ENCODE measurements around the gene POLR3A.

POLR3A gene

DNA sequence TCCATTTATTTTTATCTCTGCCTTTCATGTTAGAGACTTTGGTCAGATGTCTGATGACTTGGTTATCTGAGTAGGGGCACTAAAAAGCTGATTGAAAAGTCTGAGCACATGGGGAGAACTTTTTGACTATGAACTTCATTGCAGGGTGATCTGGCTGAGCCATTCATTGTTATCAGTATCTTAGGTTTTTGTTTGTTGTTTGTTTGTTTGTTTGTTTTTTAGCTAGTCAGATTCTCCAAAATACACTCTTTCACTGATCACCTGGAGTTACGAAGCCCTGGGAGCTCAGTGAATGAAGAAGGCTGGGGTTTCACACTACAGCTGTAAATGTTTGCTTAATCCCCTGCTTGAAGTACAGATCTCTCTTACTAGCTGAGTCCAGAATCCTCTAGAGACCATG lies 74.2 kb downstream of the POLR3A start:
- Histone ChIP-seq H3K4me1 (ENCODE audit: control insufficient read depth in 1 of 2, insufficient read depth in 1 of 2, low read depth in 1 of 2, low read length in 1 of 2) (no peaks in the 10 kb centered on the region), H3K4me3 (ENCODE audit: low read depth in 1 of 2, low read length in 1 of 2) (no peak overlapping the region), H3K27me3 (no peaks in the 10 kb centered on the region), H3K36me3 (no peaks in the 10 kb centered on the region), H3K27ac (no peak overlapping the region), H3K9me3 (no peaks in the 10 kb centered on the region)
- TF ChIP-seq, protein P1, sequence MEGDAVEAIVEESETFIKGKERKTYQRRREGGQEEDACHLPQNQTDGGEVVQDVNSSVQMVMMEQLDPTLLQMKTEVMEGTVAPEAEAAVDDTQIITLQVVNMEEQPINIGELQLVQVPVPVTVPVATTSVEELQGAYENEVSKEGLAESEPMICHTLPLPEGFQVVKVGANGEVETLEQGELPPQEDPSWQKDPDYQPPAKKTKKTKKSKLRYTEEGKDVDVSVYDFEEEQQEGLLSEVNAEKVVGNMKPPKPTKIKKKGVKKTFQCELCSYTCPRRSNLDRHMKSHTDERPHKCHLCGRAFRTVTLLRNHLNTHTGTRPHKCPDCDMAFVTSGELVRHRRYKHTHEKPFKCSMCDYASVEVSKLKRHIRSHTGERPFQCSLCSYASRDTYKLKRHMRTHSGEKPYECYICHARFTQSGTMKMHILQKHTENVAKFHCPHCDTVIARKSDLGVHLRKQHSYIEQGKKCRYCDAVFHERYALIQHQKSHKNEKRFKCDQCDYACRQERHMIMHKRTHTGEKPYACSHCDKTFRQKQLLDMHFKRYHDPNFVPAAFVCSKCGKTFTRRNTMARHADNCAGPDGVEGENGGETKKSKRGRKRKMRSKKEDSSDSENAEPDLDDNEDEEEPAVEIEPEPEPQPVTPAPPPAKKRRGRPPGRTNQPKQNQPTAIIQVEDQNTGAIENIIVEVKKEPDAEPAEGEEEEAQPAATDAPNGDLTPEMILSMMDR (IDR thresholded peaks at IDR 0.05): no peak

DNA sequence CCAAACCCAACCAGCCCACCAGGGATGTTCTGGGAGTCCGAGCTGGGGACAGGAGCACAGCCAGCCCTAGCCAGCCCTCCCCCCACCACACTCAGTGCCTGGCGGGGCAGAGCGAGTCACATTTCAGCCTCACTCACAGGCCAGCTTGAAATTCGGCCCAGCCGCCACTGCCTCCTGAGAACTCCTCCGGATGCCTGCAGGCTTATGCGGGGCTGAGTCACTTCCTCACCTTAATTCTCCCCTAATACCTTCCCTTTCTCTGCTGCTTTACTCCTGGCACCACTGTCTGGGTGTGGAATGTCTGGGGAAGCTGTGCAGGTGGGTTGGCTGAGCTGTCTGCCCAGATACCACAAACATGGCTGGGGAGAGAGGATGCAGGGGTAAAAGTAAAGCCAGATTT lies 80.1 kb downstream of the POLR3A start:
- no peaks in the 10 kb centered on the region for H3K9me3 ChIP-seq
- H3K27ac ChIP-seq: no peak overlapping the region

DNA sequence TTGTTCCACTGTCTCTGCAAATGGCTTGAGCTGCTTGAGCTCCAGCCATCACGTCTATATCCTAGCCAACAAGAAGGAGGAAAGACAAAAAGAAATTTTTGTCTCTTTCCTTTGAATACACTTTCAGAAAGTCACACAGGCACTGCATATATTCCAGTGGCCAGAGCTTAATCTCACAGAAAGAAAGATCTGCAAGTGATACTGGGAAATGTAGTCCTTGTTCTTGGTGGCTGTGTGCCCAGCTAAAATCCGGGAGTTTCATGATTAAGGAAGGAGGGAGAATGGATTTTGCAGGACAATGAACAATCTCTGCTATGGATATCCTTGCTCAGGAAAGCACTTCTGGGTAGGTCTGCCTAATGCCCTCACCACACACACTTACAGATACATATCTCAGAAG lies 83.2 kb downstream of the POLR3A start:
- no peaks in the 10 kb centered on the region for H3K36me3 ChIP-seq
- H3K4me3 ChIP-seq (ENCODE audit: low read depth in 1 of 2, low read length in 1 of 2): no peak overlapping the region
- H3K9me3 ChIP-seq: no peaks in the 10 kb centered on the region
- H3K4me1 ChIP-seq (ENCODE audit: control insufficient read depth in 1 of 2, insufficient read depth in 1 of 2, low read depth in 1 of 2, low read length in 1 of 2): no peaks in the 10 kb centered on the region
- peaks cover 9% of the 10 kb centered on the region for H3K27me3 ChIP-seq
- TF ChIP-seq, protein P1 (IDR thresholded peaks at IDR 0.05): no peak
- no peak overlapping the region for H3K27ac ChIP-seq

More for the DNA sequence above, 80.1 kb downstream of the POLR3A start:
- Histone ChIP-seq H3K4me1 (ENCODE audit: control insufficient read depth in 1 of 2, insufficient read depth in 1 of 2, low read depth in 1 of 2, low read length in 1 of 2) (no peaks in the 10 kb centered on the region), H3K36me3 (no peaks in the 10 kb centered on the region), H3K4me3 (ENCODE audit: low read depth in 1 of 2, low read length in 1 of 2) (no peak overlapping the region), H3K27me3 (peaks cover 9% of the 10 kb centered on the region)
- TF ChIP-seq, protein P1 (IDR thresholded peaks at IDR 0.05): no peak

GRCh38 chr10:77944519-77944918 lies 84.8 kb downstream of the POLR3A start:
- Histone ChIP-seq H3K27ac (no peak overlapping the region), H3K4me3 (ENCODE audit: low read depth in 1 of 2, low read length in 1 of 2) (no peak overlapping the region), H3K4me1 (ENCODE audit: control insufficient read depth in 1 of 2, insufficient read depth in 1 of 2, low read depth in 1 of 2, low read length in 1 of 2) (no peaks in the 10 kb centered on the region)

DNA sequence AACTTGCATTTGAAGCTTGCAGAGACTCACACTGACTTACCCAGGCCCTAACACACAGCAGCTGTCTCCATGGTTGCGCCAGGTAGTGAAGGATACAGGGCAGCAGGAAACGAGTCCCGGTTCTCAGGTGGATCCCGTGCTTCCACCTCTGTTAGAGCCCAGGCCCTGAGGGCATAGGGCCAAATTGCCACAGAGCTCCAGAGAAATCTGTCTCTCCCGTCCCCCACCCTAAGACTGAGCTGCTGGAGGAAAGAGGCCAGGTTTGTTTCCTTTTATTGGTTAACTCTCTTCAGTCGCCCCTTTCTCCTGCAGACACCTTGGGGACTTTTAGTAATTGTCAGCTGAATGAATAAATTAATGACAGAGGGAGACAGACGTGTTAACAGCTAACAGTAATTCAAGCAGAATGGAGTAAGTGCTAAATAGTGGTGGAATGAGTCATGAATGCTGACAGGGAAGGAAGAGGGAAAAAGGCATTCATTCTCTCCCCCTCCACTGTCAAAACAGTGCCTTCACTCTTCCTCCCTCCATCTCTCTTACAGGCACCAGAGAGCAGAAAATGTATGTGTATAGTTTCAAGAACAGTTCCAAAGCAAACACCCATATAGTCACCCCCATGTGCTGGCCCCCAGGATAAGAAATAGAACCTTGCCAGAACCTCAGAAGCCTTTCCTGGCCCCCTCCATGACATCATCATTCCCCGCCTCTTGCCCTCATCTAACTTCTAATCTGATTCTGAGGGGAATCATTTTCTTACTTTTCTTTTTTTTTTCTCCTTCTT lies 86.0 kb downstream of the POLR3A start:
- TF ChIP-seq, protein P1 (IDR thresholded peaks at IDR 0.05): no peak
- Histone ChIP-seq H3K36me3 (no peaks in the 10 kb centered on the region), H3K27ac (no peak overlapping the region), H3K9me3 (no peaks in the 10 kb centered on the region), H3K4me1 (ENCODE audit: control insufficient read depth in 1 of 2, insufficient read depth in 1 of 2, low read depth in 1 of 2, low read length in 1 of 2) (no peaks in the 10 kb centered on the region), H3K4me3 (ENCODE audit: low read depth in 1 of 2, low read length in 1 of 2) (no peak overlapping the region), H3K27me3 (no peaks in the 10 kb centered on the region)

More at GRCh38 chr10:77944519-77944918, 84.8 kb downstream of the POLR3A start:
- TF ChIP-seq, protein P1 (IDR thresholded peaks at IDR 0.05): no peak
- Histone ChIP-seq H3K27me3 (peaks cover 8% of the 10 kb centered on the region), H3K9me3 (no peaks in the 10 kb centered on the region), H3K36me3 (no peaks in the 10 kb centered on the region)

All from neutrophil (primary cell).